Globus pallidus (tissue), 1 donor: ENCODE measurements around the gene LHFPL5.

ENCODE experiments used
- DNase-seq: peaks from one replicate; pipeline ENCODE4 v3.0.0-alpha.2; 2015; ENCODE audit warnings: low spot score

LHFPL5 gene

DNA sequence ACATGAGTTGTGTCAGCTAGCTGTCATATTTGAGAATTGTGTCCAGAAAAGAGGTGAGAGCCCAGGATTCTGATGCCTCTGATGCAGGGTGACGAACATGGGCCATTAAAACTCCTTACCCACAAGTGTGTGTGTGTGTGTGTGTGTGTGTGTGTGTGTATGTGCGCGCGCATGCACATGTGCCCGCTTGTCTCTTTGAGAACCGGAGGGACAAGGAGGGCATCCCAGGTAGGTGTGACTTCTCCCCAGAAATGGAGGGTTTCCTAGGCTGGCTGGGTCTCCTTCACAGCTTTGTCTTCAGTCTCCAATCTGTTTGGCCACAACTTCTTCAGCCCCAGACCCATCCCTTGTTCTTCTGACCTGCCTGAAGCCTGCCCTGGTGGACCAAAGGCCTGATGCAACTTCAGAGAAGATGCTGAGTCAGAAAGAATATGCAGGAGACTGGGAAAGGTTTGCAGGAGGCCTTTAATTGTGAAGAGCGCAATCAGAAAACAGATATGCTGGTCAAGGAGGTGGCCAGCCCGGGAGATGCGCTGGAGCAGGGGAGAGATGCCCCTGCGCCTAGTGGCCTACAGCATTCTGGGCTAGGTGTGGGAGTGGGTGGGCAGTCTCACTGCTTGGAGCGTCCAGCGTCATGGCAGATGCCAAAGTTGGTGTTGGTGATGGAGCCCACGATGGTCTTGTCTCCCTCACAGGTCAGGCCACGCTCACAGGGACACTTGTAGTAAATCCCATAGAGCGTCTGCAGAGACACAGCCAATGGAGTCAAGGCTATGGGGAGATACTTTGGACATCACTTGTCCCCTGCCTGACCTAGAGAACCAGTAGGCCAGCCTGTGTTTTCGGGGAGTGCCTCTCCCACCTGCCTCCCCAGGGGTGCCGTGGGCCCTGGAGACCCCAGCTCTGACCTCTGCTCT, 10.4 kb upstream of the LHFPL5 start:
- no peak for DNase-seq

GRCh38 chr6:35795453-35796071, 9.6 kb upstream of the LHFPL5 start:
- DNase-seq = no peak

DNA sequence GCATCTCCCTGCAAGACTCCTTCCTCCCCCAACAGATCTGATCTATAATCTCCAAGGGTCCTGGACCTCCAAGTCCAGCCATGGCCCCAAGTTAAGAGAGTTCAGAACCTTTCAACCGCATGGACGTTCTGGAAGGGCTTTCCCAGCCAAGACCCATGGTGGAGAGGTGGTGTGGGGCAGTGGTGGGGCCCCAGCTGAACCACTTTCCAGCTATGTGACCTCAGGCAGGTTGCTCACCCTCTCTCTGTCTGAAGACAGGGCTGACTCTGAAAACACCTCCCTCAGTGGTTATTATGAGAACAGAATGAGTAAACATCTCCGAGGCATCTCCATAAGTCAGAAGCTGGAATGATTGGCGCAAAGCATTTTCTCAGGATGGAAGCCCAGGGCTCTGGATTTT, 8.9 kb upstream of the LHFPL5 start:
- no peak for DNase-seq

DNA sequence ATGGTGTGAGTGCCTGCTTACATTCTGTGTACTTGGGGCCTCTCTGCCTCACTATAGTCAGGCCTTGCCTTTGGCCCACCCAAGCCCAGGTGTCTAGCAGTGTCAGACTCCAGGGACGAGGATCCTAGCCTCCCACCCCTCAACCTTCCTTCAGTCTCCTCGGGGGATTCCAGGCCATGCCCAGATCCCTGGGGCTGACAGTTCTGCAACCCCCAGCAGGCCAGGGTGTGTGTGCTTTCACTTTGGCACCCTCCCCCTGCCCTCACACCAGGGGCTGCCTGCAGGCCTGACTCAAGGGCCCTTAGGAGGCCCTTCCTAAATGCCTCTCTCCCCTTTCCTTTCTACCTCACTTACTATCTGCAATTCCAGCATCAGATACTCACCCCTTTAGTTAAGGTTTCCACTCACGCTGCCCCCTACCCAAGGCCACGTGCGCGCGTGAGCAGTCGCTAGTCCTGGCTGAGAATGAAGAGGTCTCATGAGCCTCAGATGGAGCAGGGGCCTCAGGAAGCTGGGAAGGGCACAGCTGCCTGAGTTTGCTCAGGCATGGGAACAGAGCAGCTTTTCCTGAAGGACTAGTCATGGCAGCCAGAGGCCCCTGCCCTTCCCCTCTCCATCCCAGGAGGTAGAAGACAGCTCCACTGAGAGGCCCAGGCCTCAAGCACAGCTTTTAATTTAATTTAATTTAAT, 7.2 kb upstream of the LHFPL5 start:
- DNase-seq = no peak

DNA sequence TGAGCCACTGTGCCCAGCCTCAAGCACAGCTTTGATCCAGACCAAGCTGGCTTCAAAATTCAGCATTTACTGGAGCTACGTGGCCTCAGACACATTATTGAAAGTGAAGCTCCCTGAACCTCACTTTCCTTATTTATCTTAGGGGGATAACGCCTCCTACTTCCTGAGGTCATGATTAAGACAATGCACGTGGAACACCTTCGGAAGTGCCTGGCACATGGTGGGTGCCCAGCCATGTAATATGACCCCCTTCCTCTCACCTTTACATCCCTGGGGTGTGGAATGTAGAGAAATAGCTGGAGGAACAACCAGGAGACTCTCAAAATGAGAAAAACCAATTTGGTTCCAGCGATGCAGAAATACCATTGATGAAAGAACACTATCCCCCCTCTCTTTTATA, 6.4 kb upstream of the LHFPL5 start:
- DNase-seq = no peak

GRCh38 chr6:35801148-35801547, 4.0 kb upstream of the LHFPL5 start:
- no peak for DNase-seq

DNA sequence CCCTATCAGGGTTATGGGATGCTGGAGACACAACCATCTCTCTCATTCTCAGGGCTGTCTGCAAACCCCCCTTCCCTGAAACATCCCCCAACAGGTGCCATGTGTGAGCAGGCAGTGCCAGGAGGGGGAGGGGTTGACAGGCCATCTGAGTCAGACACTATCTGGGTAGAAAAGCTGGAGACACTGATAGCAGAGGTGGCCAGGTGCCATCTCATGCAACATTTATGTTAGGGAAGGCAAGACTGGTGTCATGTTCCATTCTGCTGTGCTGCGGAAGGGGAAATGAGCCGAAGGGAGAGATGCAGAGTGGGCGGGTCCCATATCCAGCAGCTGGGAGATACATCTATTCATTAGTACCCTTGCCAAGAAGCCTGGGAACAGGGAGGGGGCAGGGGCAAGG, 3.5 kb downstream of the LHFPL5 start:
- DNase-seq = no peak

DNA sequence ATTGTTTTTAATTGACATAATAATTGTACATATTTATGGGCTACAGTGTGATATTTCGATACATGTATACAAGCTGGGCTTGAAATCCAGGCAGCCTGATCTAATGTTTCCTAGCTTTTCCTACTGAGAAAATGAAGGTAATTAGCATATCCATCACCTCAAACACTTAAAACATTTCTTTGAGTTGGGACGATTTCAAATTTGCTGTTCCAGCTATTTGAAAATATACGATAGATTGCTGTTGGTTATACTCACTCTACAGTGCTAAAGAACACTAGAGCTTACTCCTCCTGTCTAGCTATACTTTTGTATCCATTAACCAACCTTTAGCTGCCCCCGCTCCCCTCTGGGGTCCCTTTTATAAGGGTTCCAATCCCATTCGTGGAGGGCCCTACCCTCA, 4.7 kb downstream of the LHFPL5 start:
- DNase-seq = no peak

GRCh38 chr6:35810971-35811698, 6.0 kb downstream of the LHFPL5 start:
- DNase-seq = no peak

DNA sequence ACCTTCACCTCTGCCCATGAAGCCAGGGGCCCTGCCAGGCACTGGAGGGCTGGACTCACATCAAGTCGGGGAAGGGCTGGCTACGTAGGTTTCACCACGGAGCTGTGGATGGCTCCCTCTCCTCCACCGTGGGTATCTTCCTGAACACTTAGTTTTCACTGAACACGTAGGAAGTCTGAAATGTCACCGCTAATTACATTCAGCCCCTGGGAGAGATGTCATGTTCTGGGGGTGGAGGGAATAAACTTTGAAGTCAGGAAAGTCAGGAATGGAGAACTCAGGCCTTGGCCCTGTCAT, 6.5 kb downstream of the LHFPL5 start:
- DNase-seq = no peak

DNA sequence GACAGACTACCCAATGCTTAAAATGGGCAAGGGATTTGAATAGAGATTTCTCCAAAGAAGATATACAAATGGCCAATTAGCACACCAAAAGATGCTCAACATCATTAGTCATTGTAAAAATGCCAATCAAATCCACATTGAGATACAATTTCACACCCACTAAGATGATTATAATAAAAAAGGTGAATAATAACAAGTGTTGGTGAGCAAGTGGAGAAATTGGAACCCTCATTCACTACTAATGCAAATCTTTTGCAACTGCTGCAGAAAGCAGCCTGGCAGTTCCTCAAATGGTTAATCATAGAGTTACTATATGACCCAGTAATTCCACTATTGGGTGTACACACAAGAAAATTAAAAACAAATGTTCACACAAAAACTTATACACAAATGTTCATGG, 12.4 kb downstream of the LHFPL5 start:
- no peak for DNase-seq

DNA sequence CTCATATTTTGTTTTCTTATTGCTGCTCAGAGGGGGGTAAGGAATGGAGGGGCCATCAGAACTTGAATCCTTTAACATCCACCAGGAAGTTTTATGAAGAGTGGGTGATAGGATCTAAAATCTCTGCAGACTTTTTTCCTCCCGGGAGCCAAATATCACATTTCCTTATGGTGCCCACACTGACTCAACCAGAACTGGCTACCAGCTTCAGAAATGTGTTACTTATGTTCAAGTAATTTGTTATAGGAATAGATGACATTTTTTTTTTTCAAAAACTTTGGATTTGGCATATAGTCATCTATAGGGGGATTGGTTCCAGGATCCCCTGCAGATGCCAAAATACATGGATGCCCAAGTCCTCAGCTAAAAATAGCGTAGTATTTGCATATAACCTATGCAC, 18.4 kb downstream of the LHFPL5 start:
- no peak for DNase-seq

DNA sequence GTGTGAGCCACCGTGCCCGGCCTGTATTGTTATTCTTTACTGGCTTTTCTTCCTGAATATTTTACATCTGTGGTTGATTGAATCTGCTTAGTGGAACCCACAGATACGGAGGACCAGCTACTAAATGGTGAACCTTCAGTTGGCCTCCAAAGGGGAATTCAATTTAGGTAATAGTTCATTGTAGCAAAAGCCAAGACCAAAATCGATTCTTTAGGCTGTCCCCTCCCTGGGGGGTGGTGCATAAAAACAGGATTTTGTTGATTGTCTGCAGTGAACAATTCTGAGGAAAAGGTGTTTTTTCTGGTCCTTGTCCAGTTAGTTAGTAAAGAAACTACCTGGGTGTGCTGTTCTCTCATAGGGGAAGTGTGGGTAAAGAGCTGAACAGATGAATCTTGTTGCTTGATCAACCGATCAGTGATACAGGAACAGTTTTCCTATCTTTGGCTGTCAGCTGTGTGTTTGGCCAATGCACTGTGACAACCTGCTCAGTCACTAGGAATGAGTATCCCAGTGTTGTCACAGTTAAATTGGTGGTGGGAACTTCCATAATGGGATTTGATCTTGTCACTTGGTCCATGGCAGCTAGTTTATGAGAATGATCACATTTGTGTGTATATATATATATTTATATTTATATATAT, 19.5 kb downstream of the LHFPL5 start:
- no peak for DNase-seq

DNA sequence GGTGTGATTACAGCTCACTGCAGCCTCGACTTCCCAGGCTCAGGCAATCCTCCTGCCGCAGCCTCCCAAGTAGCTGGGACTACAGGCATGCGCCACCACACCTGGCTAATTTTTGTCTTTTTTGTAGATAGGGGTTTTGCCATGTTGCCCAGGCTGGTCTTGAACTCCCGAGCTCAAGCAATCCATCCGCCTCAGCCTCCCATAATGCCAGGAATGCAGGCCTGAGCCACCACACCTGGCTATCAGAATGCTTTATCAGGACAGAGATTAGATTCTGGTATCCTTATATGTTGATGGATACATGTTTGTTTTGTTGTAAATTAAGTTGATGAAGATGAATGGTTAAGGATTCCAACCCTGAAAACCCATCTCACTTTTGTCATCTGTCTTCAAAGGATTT, 24.2 kb downstream of the LHFPL5 start:
- DNase-seq = no peak

GRCh38 chr6:35831257-35832007, 26.3 kb downstream of the LHFPL5 start:
- no peak for DNase-seq

DNA sequence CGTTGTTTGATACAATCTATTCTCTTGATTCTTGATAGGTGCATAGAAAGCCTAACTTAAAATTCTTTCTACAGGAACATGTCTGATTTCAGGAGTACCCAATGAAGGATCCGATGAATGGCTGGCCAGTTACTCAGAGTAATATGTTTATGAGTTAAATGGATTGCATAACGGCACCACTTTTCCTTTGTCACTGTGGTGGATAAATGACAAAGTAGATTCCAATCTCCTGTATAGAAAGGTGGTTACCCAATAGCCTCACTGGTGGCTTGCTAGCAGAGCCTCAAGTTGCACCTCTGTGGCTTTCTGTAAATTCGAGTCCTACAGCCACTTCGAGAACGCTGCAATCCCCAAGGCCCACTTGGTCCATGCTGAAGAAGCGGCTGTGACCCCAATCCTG, 28.4 kb downstream of the LHFPL5 start:
- DNase-seq = no peak

- no peak for DNase-seq
Measured at GRCh38 chr6:35839019-35839418, 33.9 kb downstream of the LHFPL5 start.

DNA sequence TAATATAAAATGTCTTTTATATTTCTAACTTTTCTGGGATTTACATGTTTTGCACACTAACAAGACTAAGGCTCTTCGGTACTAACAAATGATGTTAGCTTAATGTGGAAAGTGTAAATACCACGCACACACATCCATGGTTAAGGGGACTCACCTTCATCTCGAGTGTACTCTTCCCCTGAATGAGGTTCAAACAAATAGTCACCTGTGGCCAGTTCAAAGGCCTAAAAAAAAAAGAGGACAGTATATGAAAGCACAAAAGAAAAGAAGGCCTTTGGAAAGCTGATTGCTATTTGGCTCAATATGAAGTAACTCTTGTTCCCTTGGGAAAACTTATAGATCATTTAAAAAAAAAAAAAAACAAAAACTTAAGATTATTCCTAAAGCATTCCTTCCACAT, 37.2 kb downstream of the LHFPL5 start:
- no peak for DNase-seq

- DNase-seq = no peak
Measured at GRCh38 chr6:35844290-35844689, 39.1 kb downstream of the LHFPL5 start.

DNA sequence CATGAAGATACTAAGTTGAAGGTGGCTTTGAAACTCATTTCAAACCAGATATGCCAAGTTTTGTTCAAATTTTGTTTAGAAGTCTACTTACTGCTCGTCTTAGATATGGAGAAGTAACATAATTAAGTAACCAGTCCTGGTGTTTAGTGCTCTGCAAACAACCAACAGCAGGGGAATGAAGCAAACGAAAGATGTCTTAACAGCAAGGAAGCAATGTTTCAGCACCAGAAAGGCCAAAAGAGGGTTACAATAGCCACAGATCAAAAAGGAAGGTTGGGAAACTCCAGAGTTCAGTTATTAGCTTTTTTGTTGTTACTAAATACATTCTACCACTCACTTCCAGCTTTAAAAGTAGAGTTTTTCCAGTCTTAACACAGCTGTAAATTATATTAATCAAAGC, 45.1 kb downstream of the LHFPL5 start:
- DNase-seq = no peak

GRCh38 chr6:35852994-35853393, 47.8 kb downstream of the LHFPL5 start:
- DNase-seq = no peak
